Stimulated activated CD8-positive, alpha-beta memory T cell treated with anti-CD3 and anti-CD28 coated beads, Interleukin-2, amount 100 ng/mL, for 48 hours (primary cell): ENCODE measurements around the gene RGS11.
"Not testable (repeated sequence)": the region's sequence is repeated elsewhere in the genome, so short reads cannot be mapped to it uniquely, and the experiment has no call there.

Experiments
- DNase-seq, 2 donors: peaks; one replicate each; pipeline ENCODE4 v3.0.0-alpha.2; 2020; ENCODE audit warnings: low read depth in 2 of 2

The RGS11 gene

DNA sequence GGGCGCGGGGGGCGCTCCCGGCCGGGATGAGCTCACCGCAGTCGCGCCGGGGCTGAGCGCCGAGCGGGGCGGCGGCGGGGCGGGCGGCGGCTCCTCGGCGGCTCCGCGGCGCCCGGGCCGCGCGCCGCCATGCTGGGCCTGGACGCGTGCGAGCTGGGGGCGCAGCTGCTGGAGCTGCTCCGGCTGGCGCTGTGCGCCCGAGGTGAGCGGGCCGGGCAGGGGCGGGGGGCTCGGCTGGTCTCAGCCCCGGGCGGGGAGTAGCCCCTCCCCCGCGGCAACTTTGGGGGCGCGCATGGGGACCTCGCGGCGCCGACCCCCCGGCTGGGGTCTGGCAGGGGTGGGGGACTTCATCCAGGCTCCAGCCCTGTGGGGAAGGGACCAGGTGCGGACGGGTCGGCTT lies 4.8 kb upstream of the RGS11 start, which contains the start of gene ARHGDIG:
ARHGDIG (plus strand) TSS at position 40 of the 400 bp plus-strand sequence; CDS start at position 130, 90 bp downstream.
- no peak for DNase-seq

DNA sequence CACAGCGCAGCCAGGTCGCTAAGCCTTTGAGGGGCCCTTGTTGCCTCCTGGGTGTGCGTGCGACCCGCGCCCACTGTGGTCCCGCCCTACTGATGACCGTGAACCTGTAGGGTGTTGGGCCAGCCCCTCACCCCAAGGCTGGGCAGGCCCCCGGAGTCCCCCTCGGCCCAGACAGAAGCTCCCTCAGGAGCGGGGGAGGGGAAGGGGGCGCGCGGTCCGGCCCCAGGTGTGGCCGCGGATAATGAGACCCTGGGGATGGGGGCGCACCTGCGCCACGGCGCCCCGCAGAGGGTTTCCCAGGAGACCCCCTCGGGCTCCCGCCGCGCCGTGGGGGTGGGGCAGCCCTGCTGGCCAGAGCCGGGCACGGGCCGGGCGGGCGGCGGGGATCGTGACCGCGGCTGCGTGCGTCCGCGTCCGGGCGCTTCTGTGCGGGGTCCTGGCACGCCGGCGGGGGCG lies 4.3 kb upstream of the RGS11 start:
- DNase-seq: no peak

DNA sequence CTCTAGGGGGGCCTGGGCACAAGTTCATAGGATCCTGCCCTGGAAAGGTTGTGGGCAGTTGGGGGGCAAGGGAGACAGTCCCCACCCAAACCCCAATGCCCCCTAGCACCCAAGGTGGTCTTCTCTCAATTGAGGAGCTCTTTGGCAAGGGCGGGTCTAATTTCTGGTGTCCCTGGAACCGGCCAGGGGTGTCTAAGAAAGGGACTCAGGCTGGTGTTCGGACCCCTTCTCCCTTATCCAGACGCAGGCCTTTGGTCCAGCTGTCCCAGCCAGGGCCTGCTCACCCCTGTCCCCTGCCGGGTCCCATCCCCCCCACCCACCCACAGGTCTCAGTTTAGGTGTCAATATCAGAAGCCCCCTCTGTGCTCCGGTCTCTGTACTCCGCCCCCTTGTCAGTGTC lies 3.8 kb upstream of the RGS11 start:
- no peak for DNase-seq

DNA sequence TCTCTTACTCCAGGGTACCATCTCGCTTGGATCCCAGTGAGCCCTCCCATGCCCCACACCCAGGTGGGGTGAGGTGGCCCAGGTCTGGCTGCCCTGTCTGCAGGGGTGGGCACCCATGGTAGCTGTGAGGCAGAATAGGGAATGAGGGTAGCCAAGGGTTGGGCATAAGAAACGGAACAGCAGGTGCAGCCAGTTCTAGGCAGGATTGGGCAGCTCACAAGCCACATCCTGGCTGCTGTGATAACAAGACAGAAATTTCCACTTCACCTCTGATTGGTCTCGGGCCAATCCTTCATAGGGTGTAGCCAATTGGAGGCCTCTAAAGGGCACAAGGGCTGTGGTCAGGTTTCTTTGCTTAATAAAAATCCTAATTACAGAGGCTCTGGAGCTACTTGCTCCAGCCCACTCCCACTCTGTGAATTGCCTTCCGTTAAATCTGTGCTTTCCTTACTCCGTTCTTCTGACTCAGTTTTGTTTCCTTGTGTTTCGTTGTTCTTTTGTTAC lies 3.2 kb upstream of the RGS11 start:
- no peak for DNase-seq

DNA sequence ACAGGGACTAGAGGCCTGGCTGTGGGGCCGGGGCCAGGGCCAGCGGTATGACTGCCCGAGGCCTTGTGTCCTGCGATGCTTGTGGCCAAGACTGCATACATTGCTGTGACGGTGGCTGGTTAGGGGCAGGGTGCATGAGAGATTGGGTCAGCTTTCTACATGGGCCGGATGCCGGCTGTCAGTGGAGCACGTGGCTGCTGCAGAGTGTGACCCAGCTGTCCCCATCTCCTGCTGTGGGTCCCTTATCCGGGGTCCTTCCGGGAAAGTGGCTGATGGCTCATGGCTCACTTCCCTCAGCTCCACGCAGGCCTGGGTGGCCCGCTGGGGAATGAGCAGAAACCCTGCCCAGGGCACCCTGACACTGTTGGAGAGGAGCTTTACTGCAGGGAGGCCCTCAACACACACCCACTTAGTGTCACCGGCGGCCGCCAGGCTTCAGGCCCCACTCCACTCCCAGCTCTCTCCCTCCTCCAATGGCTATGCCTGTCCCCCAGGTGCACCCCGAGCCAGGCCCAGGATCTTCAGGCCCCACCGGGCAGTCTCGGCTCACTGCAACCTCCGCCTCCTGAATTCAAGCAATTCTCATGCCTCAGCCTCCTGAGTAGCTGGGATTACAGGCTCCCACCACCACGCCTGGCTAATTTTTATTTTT lies 808 bp upstream of the RGS11 start:
- DNase-seq: no peak

DNA sequence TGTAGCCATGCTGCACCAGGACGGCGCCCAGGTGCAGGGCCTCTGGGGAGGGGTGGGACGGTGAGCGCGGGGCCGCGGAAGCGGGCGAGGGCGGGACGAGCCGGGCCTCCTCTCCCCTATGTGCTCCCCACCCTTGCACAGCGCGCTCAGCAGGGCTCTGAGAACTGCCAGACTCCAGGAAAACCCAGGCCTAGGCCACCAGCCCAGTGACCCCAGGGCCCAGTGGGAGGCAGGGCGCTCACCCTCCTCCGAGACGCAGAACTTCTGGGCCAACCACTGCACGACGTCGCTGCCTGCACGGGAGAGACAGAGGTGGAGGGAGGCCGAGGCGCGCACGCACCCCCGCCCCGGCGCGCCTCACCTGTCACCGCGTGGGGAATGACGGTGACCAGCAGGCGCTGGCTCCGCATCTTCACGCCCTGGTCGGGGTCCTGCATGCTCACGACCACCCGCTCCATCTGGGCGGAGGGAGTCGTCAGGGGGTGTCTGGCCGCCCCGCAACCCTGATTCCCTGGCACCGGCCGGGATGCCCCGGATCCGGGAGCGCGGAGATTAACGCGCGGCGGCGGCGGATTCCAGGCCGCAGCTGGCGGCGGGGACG lies 603 bp downstream of the RGS11 start:
- no peak for DNase-seq

DNA sequence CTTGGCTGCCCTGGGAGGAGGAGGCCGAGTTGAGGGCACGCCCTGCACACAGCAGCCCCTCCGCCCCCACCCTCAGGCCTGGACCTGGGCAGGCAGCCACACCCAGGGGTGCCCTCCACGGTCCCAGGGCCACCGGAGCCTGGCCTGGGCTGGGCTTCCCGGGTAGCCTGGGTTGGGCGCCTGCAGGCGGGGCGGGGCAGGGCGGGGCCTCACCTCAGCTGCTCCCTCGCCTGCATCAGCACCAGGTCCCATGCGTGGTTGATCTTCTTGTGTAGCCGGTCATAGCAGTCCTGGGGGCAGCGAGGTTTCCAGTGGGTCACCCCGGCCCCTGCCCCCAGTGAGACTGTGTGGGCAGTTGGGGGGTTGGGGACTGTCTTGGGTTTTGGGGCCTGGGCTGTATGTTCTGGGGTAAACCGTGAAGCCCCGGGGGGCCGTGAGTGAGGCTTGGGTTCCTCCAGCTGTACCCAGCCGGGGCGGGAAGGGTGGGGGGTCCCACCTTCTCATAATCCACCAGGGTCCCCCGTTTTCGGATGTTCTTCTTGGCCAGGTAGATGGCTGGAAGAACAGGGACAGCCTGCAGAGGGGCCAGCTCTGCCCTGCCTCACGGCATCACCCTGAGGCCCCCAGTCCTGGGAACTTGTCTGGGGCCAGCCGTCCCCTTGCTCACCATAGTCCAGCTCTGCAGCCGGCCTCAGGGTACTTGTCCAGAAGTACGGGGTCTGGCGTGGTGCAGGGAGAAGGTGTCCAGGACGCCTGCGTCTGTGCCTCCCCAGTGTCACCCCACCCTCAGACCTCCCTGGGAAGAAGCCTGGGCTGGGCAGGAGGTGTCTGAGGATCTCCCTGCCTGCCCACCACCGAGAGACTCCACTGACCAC lies 2.0 kb downstream of the RGS11 start:
- DNase-seq: no peak

DNA sequence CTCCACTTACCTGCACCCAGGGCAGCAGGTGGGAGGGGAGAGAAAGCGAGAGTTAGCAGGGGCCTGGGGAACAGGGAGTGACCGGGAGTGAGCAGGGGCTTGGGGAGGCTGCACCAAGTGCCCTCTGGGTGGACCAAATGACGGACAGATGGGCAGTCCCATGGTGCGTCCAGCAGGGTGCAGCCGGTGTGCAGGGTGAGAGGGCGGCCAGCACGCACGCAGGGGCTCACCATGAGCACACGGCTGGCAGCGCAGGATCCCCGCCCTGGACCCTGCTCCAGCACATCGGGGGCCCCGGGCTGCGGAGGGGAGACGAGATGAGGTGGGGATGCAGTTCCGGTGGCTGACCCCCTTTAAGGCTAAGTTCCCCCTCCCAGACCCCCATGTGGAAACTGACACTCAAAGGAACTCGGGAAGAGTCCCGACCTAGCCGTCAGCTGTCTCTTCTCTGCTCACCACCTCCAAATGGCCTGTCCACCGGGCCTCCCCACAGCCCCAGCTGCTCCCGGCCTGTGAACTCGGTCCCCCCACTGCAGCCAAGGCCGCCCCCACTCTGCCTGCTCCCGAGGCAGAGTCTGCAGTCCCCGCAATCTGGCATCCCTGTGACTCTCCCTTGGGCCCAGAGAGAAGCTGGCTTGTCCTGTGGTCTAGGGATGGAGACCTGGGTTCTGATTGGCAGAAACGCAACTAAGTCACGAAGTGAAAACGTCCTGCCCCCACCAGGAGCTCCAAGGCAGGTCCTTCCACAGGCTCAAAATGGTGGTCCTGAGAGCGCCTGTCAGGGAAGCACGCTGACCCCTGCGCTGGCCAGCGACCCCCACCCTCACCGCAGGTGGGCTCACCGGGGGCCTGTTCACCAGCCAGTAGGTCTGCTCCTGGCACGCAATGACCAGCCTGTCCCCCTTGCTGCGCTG lies 2.9 kb downstream of the RGS11 start:
- DNase-seq: no peak

DNA sequence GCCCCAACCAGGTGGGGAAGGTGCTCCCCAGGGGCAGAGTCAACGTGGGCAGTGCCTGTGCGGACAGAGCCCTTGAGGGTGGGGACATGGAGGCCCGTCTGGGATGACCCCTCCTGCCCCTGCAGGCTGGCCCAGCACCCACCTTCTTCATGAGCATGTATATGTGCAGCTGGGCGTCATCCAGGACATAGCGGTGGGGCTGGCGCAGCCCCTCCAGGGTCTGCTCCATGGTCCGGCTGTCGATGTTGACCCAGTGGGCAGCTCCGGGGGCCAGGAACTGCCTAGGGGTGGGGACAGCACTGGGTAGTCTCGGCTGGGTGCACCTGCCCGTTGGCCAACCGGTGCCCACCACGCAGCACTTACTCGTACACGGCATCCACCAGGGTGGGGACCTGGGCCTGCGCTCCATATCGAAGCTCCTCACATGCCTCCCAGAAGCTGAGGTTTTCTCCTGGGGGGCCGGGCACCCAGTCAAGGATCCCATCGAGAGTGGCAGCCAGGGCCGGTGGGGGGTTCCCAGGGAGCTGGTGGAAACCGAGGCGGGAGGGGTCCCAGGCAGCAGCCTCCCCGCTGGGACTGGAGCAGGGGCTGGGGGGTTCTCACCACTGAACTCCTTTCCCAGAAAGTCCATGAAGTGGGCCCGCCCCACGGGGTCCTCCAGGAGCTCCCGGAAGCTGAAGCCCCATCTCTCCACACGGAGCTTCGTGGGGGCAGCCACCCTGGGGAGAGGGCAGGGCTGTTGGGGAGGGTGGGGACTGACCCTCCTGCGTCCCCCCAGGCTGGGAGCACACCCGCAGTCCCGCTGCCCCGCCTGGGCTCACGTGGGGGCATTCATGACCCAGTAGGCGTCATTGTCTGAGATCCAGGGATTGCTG lies 5.1 kb downstream of the RGS11 start:
- no peak for DNase-seq

DNA sequence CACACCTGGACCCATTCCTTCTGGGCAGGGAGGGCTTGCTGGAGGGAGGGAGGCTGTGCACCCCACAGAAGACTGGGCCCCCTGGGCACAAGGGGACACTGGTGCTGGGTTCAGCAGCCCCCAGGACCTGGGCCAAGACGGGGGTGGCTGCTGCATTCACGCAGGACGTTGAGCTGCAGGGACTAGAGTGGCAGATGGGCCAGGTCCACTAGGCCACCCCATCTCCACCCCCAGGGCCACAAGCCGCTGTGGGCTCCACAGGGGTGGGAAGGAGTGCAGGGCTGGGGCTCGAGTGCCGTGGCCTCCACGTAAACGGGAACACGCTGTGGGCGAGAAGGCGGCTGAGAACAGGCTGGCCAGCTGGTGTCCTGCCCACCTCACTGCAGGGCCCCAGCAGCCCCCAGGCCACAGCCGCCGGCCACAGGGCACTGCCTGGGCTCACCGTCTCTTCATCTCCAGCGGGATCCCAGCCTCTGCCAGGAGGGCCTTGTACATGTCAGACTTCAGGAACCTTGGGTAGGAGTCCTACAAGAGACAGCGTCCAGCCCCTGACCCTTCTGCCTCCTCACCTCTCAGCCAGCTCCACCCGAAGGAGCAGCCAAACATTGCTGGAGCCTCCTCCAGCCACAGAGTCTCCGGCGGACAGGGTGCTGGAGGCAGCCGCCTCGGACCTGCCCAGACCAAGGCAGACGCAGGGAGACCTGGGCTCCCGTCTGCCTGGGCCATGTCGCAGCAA lies 6.5 kb downstream of the RGS11 start:
- no peak for DNase-seq

DNA sequence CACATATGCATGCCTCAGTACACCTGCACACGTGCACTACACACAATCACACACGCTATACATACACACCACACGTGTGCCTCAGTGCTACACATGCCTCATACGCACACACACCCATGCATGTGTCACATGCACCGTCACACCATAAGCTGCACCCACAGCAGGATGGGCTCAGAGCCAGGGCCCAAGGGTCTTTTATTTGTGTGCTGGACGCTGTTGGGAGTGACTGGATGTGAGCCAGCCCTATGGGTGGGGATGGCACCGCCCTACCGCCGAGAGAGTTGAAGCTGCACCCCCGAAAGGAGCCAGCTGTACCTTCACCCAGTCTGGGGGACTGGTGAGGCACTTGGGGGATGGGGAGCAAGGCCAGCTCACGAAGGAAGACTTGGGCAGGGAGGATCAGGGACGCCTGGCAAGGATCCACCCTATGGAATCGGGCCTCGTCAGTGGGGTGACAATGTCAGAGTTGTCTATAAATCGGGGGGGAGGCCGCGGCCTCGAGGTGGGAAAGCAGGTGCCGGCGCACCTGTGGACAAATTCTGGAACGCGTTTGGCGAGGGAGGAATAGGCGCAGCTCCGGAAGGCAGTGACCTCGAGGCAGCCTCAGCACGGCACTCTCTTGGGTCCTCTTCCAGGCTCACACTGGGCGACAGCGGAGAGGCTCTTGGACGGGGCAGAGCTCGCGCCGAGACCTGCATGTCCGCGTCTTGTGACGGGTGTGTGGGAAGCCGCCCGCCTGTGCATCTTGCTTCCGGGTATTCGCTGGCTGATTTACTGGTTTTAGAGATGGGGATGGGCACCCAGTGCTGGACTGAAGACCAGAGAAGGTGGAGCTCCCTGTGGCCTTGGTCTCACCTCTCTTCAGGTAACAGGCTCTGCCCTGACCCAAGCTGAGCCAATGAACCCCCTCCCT lies 7.3 kb downstream of the RGS11 start:
- no peak for DNase-seq

DNA sequence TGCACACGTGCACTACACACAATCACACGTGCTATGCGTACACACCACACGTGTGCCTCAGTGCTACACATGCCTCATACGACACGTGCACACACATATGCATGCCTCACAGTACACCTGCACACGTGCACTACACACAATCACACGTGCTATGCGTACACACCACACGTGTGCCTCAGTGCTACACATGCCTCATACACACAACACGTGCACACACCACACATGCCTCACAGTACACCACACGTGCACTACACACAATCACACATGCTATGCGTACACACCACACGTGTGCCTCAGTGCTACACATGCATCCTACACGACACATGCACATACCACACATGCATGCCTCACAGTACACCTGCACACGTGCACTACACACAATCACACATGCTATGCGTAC lies 8.2 kb downstream of the RGS11 start:
- DNase-seq: not testable (repeated sequence)

DNA sequence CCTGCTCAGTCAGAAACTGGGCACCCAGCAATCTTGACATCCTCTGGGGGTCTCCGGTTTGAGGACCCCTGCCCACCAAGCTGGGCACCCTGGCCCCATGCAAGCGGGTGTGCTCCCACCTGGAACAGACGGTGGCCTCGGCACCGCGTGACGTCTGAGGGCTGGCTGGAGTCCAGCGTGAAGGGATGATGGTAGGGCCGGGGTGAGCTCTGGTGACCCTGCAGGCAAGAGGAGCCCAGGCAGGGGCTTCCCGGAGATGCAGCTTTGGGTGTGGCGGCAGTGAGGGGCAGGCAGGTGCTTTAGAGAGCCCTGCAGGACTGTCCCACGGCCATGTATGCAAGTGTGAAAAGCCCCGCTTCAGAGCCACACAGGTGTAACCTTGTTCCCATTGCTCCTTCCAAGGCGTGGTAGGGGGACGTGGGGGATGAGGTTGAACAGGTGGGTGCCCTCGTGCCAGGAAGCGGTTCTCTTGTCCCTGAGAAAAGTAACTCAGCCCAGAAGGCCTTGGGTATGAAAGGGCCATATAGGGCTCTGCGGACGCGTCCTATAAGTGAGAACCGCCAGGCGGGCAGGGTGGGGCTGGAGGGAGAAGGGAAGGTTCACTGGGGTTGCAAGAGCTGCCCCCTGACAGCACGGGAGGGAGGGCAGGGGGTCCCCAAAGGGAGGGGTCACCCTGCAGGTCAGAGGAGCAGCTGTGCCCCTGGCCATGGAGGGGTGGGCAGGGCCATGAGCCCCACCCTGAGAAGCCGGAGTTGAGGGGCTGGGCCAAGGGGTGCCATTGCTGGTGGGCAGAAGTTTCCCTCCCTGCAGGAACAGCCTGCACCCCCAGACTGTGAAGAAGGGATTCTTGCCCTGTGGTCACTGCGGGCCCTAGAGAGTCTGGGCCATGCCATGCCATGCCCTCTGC lies 9.2 kb downstream of the RGS11 start:
- DNase-seq: no peak

DNA sequence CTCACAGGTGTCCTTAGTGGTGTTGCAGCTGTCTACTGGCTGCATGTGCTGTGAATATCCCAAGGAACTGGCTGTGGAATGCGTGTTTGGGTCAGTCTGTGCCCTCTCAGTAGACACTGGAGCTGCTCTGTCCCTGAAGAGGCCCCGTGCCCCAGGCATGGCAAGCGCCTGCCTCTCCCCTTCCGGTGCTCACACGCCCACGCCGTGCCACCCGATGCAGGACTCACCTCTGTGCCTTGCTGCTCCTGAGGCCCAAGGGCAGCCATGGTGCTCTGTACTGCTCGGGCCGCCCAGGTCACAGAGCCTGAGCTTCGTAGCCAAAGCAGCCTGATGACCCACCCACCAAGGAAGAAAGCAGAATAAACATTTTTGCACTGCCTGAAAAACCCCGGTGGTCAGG lies 10.0 kb downstream of the RGS11 start:
- no peak for DNase-seq

DNA sequence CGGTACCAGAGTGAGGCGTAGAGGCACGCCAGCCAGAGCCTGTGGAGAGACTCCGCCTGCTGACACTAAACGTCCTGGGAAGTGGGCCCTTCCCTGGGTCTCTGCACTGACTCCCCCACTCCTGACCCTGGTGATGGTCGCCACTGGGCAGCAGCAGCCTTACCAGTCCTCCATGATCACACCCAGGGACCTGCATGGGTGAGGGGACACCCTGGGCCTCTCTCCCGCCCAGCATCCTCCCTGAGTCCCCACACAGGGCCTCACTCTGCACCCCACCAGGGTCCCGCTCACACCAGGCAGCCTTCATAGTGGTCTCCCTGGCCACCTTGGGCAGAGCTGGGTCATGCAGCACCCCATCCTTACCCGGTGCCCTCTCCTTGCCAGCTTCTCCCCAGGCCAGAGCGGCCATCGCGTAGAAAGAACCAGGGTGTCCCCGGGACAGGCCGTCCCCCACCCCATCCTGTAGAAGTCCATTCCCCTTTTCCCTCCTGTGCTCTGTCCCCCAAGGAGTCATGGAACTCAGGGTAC lies 10.7 kb downstream of the RGS11 start:
- DNase-seq: no peak

DNA sequence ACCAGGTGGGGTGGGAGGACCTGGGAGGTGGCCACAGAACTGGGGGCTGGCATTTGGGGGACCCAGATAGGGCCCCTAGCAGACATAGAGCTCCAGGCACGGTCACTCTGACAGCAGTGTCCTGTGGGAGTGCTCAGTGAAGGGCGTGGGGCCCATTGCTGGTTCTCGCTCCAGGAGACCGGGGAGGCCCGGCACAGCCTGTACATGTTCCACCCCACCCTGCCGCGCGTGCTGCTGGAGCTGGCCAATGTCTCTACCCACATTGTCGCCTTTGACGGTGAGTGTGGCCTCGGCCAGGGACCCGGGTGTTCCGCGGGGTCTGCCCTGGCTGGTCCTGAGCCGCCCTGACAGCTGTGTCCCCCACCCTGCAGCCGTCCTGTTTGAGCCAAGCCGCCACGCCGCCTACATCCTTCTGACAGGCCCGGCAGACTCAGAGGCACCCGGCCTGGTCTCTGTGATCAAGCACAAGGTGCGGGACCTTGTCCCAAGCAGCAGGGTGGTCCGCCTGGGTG lies 11.2 kb downstream of the RGS11 start:
- DNase-seq: no peak

DNA sequence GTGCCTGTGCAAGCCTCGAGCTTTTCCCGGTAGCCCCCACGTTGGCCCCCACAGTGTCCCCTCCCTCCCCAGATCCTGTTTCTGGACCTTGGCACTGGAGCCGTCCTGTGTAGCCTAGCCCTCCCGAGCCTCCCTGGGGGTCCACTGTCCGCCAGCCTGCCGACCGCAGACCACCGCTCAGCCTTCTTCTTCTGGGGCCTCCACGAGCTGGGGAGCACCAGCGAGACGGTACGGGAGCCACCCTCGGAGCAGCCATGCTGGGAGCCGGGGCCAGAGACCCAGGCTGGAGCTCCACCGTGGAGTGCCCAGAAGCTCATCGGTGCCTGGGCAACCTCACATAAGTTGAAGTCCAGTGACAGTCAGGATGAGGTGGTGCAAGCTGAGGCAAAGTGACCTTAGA lies 11.8 kb downstream of the RGS11 start:
- DNase-seq: no peak
